HCT116 (cell line): ENCODE measurements around the gene ANXA4. TPM values are rescaled to one million over a fixed set of nuclear protein-coding genes. Genes with fewer than 3 reads are reported as not detected.

Source experiments
- ATAC-seq: fragments of 200-7000 bp; cut with Tn5 transposase; 2 replicates; pipeline ENCODE4 v1.9.1; 2020; ENCODE audit warnings: mild to moderate bottlenecking, moderate library complexity
- BruUV-seq: library from RNA; stranded (reverse); fragments of 400-500 nt; replicated peaks from 2 replicates; lab custom pipeline; 2021; lab: Mats Ljungman, UMichigan
- CTCF ChIA-PET: fragments of 300-600 bp; sonication (Branson Sonifier 250); formaldehyde crosslinking; loops from one replicate; lab custom pipeline; 2021; ENCODE audit warnings: antibody characterized with exemption; lab: Charles Lee
- POLR2A ChIA-PET: fragments of 300-600, 350-600 bp; sonication (Branson Sonifier 250); formaldehyde crosslinking; loops from one replicate; lab custom pipeline; 2021; ENCODE audit warnings: antibody characterized with exemption; lab: Charles Lee
- RAD21 ChIA-PET, 2 experiments: fragments of 300-600 bp; sonication (Branson Sonifier 250); formaldehyde crosslinking; loops; one replicate each; lab custom pipeline; 2023; ENCODE audit warnings: low total read pairs in 2 of 2; ENCODE audit not compliant: uncharacterized antibody in 2 of 2, unreplicated experiment in 2 of 2, low non-redundant PET in 1 of 2; lab: Charles Lee
- DNase-seq: peaks from one replicate; pipeline ENCODE4 v3.0.0-alpha.2; 2010; ENCODE audit warnings: low read depth, low spot score
- H2AFZ ChIP-seq: fragments of 200-600 bp; shearing (Covaris generic), sonication (generic); 2 replicates; pipeline ENCODE4 v1.6.1; 2017; ENCODE audit warnings: low read depth, mixed run types, mixed read lengths, antibody characterized with exemption, low read length; ENCODE audit not compliant: poor library complexity, severe bottlenecking
- H3K27ac ChIP-seq: 2 replicates; pipeline ENCODE4 v1.5.1; 2012; ENCODE audit warnings: low read depth, low read length
- H3K27me3 ChIP-seq: fragments of 200-600 bp; sonication (generic); 2 replicates; pipeline ENCODE4 v1.6.1; 2016; ENCODE audit warnings: mixed run types, low read length, mixed read lengths; ENCODE audit not compliant: insufficient read depth
- H3K36me3 ChIP-seq, 2 experiments: fragments of 200-500 bp in 1 of 2; fragments of 200-600 bp in 1 of 2; sonication (Bioruptor generic) in 1 of 2; sonication (generic) in 1 of 2; 2 replicates each; pipeline versions ENCODE4 v1.5.1 to v1.6.1; 2014 to 2016; ENCODE audit warnings: low read length in 2 of 2, inconsistent platforms in 1 of 2, mixed read lengths in 1 of 2, mixed run types in 1 of 2; ENCODE audit not compliant: insufficient read depth in 2 of 2, control insufficient read depth in 1 of 2
- H3K4me1 ChIP-seq, 2 experiments: fragments of 200-600 bp in 1 of 2; sonication (generic) in 1 of 2; 2 replicates each; pipeline versions ENCODE4 v1.5.1 to v1.6.1; 2012 to 2017; ENCODE audit warnings: low read length in 2 of 2, inconsistent platforms in 1 of 2, mild to moderate bottlenecking in 1 of 2, mixed read lengths in 1 of 2, mixed run types in 1 of 2, moderate library complexity in 1 of 2; ENCODE audit not compliant: insufficient read depth in 2 of 2, control insufficient read depth in 1 of 2
- H3K4me2 ChIP-seq: fragments of 200-600 bp; sonication (generic); 2 replicates; pipeline ENCODE4 v1.6.1; 2017; ENCODE audit warnings: mixed run types, low read length, mixed read lengths
- H3K4me3 ChIP-seq, 2 experiments: fragments of 200-600 bp in 1 of 2; sonication (generic) in 1 of 2; replicated peaks in 1 of 2; 2 replicates each; pipeline ENCODE4 v1.5.1; 2011 to 2016; ENCODE audit warnings: low read length in 2 of 2, control low read depth in 1 of 2, low read depth in 1 of 2, mild to moderate bottlenecking in 1 of 2, mixed read lengths in 1 of 2, mixed run types in 1 of 2
- H3K79me2 ChIP-seq: fragments of 200-600 bp; sonication (generic); 2 replicates; pipeline ENCODE4 v1.6.1; 2017; ENCODE audit warnings: mild to moderate bottlenecking, mixed run types, low read length, moderate library complexity, mixed read lengths; ENCODE audit not compliant: insufficient read depth
- H3K9ac ChIP-seq: fragments of 200-600 bp; sonication (generic); 2 replicates; pipeline ENCODE4 v1.6.1; 2016; ENCODE audit warnings: low read length, mixed read lengths
- H3K9me2 ChIP-seq: fragments of 200-600 bp; sonication (generic), shearing (Covaris generic); 2 replicates; pipeline ENCODE4 v1.6.1; 2017; ENCODE audit warnings: mixed run types, mild to moderate bottlenecking, moderate library complexity; ENCODE audit not compliant: insufficient read depth
- H3K9me3 ChIP-seq, 2 experiments: fragments of 200-500 bp in 1 of 2; fragments of 200-600 bp in 1 of 2; sonication (Bioruptor generic) in 1 of 2; sonication (generic) in 1 of 2; 2 replicates each; pipeline ENCODE4 v1.6.1; 2014 to 2017; ENCODE audit warnings: low read length in 2 of 2, mixed read lengths in 2 of 2, inconsistent platforms in 1 of 2, low read depth in 1 of 2, mild to moderate bottlenecking in 1 of 2, mixed run types in 1 of 2, moderate library complexity in 1 of 2; ENCODE audit not compliant: control insufficient read depth in 1 of 2, insufficient read depth in 1 of 2
- H4K20me1 ChIP-seq: fragments of 200-600 bp; sonication (generic), shearing (Covaris generic); 2 replicates; pipeline ENCODE4 v1.6.1; 2017; ENCODE audit warnings: mixed run types, mild to moderate bottlenecking, moderate library complexity; ENCODE audit not compliant: insufficient read depth
- CBX3 ChIP-seq: IDR thresholded peaks from 2 replicates; pipeline ENCODE4 v1.6.1; 2012; ENCODE audit warnings: low read depth
- CEBPB ChIP-seq: IDR thresholded peaks from 2 replicates; pipeline ENCODE4 v1.6.1; 2012; ENCODE audit warnings: low read depth
- CTCF ChIP-seq, 3 experiments: fragments of 200-600 bp in 1 of 3; sonication (generic) in 1 of 3; IDR thresholded peaks in 2 of 3; conservative IDR thresholded peaks in 1 of 3; 2 replicates each; pipeline ENCODE4 v1.5.1; 2012 to 2017; ENCODE audit warnings: low read depth in 2 of 3, low read length in 2 of 3, antibody characterized with exemption in 1 of 3, borderline replicate concordance in 1 of 3, control low read depth in 1 of 3, mild to moderate bottlenecking in 1 of 3, mixed read lengths in 1 of 3, mixed run types in 1 of 3, moderate library complexity in 1 of 3; ENCODE audit not compliant: insufficient read depth in 1 of 3
- EZH2 ChIP-seq: fragments of 200-600 bp; sonication (generic); IDR thresholded peaks from 2 replicates; pipeline ENCODE4 v1.6.1; 2017; ENCODE audit warnings: antibody characterized with exemption, mixed run types
- FOSL1 ChIP-seq: IDR thresholded peaks from 2 replicates; pipeline ENCODE4 v1.6.1; 2012; ENCODE audit warnings: low read depth
- JUND ChIP-seq: IDR thresholded peaks from 2 replicates; pipeline ENCODE4 v1.6.1; 2012
- POLR2A ChIP-seq: IDR thresholded peaks from 2 replicates; pipeline ENCODE4 v1.7.0; 2011; ENCODE audit warnings: borderline replicate concordance; ENCODE audit not compliant: insufficient read depth, insufficient read length; ENCODE audit errors: extremely low read depth
- POLR2AphosphoS5 ChIP-seq: IDR thresholded peaks from 2 replicates; pipeline ENCODE4 v1.6.1; 2011; ENCODE audit warnings: mild to moderate bottlenecking, low read depth, low read length, moderate library complexity
- RAD21 ChIP-seq: IDR thresholded peaks from 2 replicates; pipeline ENCODE4 v1.6.1; 2012; ENCODE audit warnings: low read depth, mild to moderate bottlenecking
- REST ChIP-seq: IDR thresholded peaks from 2 replicates; pipeline ENCODE4 v1.6.1; 2012; ENCODE audit warnings: low read depth
- SIN3A ChIP-seq: IDR thresholded peaks from 2 replicates; pipeline ENCODE4 v1.6.1; 2012; ENCODE audit warnings: low read depth
- SP1 ChIP-seq: IDR thresholded peaks from 2 replicates; pipeline ENCODE4 v1.6.1; 2012; ENCODE audit warnings: low read depth
- TCF7L2 ChIP-seq: IDR thresholded peaks from 2 replicates; pipeline ENCODE4 v1.7.0; 2011; ENCODE audit warnings: borderline replicate concordance, inconsistent platforms; ENCODE audit not compliant: insufficient read depth, insufficient read length; ENCODE audit errors: extremely low read depth
- ZNF274 ChIP-seq: fragments of 200-500 bp; sonication (Bioruptor generic); IDR thresholded peaks from 2 replicates; pipeline ENCODE4 v1.6.1; 2014; ENCODE audit warnings: mild to moderate bottlenecking, low read depth, low read length, inconsistent platforms
- intact Hi-C: fragments of 100-400 bp; cut with micrococcal nuclease; formaldehyde crosslinking; loops from 2 replicates; pipeline ENCODE4 v1.10.0; 2022
- total RNA-seq: library from RNA; stranded (reverse); gene quantifications from one replicate; pipeline ENCODE4 v1.2.1, GENCODE V29; 2021; ENCODE audit not compliant: unreplicated experiment

ANXA4 gene
- total RNA-seq, 1 experiment from 2014 or later = 64.6 TPM

GRCh38 chr2:69717186-69717585, 24.7 kb upstream of the ANXA4 start:
- Histone ChIP-seq H3K4me3 (no peak overlapping the region), H2AFZ (no peak overlapping the region), H3K9me3 (no peaks in the 10 kb centered on the region), H3K9ac (no peak overlapping the region), H3K27ac (no peak overlapping the region), H4K20me1 (no peaks in the 10 kb centered on the region), H3K9me2 (no peaks in the 10 kb centered on the region), H3K79me2 (no peaks in the 10 kb centered on the region), H3K36me3 (no peaks in the 10 kb centered on the region), H3K4me1 (peaks cover 0 to 4% of the 10 kb centered on the region in 2 experiments; a peak in 1 of 4 replicates), H3K4me2 (no peak overlapping the region), H3K27me3 (no peaks in the 10 kb centered on the region)
- ChIA-PET POLR2A (no interaction called here), RAD21 (no interaction called here), CTCF (interaction anchor here (1.2 to 1.9 kb wide), 2 partner anchors 8 to 153 kb away, joined by 4 to 9 read pairs; no protein-coding TSS in a partner anchor)
- intact Hi-C loops = loop anchor here (10.0 kb wide), 1 partner anchor 332 kb away; the partner anchor contains the start of gene GFPT1
- no TSS peak for BruUV-seq
- DNase-seq = no peak
- ATAC-seq = no peak
- TF ChIP-seq CBX3 (no peak), RAD21 (no peak), EZH2 (no peak), FOSL1 (no peak), SIN3A (no peak), POLR2A (no peak), JUND (no peak), TCF7L2 (no peak), REST (no peak), SP1 (no peak), CTCF (IDR thresholded peaks at IDR 0.05 in 2 of 3, conservative IDR thresholded peaks at IDR 0.05 in 1 of 3; ENCODE audit: borderline replicate concordance in 1 of 3, insufficient read depth in 1 of 3, low read depth in 2 of 3, low read length in 2 of 3) (no peak), POLR2AphosphoS5 (no peak), CEBPB (no peak), ZNF274 (no peak)
- TF ChIP-seq, all 23 proteins: peak for 0
